ENCODE measurements around the gene CNOT6L.

CNOT6L gene

GRCh38 chr4:77862478-77863216 lies 43.5 kb upstream of the CNOT6L start, which contains the start of gene MRPL1:
Gene MRPL1, plus strand, starts transcription at chr4:77862830. Its CDS starts 19 bp downstream, at chr4:77862849.
- H3K27me3 ChIP-seq (ENCODE audit: insufficient read depth, low read length, poor library complexity, severe bottlenecking), result no peaks in the 10 kb centered on the region
- peaks cover 39% of the 10 kb centered on the region for H3K79me2 ChIP-seq (ENCODE audit: insufficient read depth, low read length)
- H3K4me3 ChIP-seq (ENCODE audit: low read length, poor library complexity, severe bottlenecking), result peak within 1 kb of the TSS; percentile 99
- H3K9me2 ChIP-seq (replicated peaks; ENCODE audit: low read depth, low read length), result no peaks in the 10 kb centered on the region
- H4K20me1 ChIP-seq (ENCODE audit: insufficient read depth, low read length, poor library complexity, severe bottlenecking), result no peaks in the 10 kb centered on the region
- peaks cover 5% of the 10 kb centered on the region; the same call in 1 of the 2 replicates for H3F3A ChIP-seq (ENCODE audit: low read depth)
- no peaks in the 10 kb centered on the region for H3K9me3 ChIP-seq (ENCODE audit: insufficient read depth, low read depth, low read length)
- H3K4me1 ChIP-seq (ENCODE audit: insufficient read depth, low read length, poor library complexity, severe bottlenecking), result peaks cover 21% of the 10 kb centered on the region
- H3K36me3 ChIP-seq (ENCODE audit: insufficient read depth, low read length), result no peaks in the 10 kb centered on the region
- H3K9ac ChIP-seq (ENCODE audit: low read depth, low read length, poor library complexity, severe bottlenecking), result peak within 1 kb of the TSS; percentile 85
- TF ChIP-seq CTCF (conservative IDR thresholded peaks at IDR 0.05; ENCODE audit: low read length) (peak; percentile 20; the same call in 1 of the 2 replicates), EZH2phosphoT487 (IDR thresholded peaks at IDR 0.05; ENCODE audit: borderline replicate concordance) (no peak)
- H3K4me2 ChIP-seq (ENCODE audit: low read depth, low read length, poor library complexity, severe bottlenecking), result peak within 1 kb of the TSS; percentile 86
- peak within 1 kb of the TSS; percentile 87 for H2AFZ ChIP-seq (ENCODE audit: low read length)

- Histone ChIP-seq H3F3A (ENCODE audit: low read depth) (peaks cover 5% of the 10 kb centered on the region; the same call in 1 of the 2 replicates), H3K9me3 (ENCODE audit: insufficient read depth, low read depth, low read length) (no peaks in the 10 kb centered on the region), H3K27me3 (ENCODE audit: insufficient read depth, low read length, poor library complexity, severe bottlenecking) (no peaks in the 10 kb centered on the region), H3K9ac (ENCODE audit: low read depth, low read length, poor library complexity, severe bottlenecking) (peak overlapping the region; percentile 85), H3K4me1 (ENCODE audit: insufficient read depth, low read length, poor library complexity, severe bottlenecking) (peaks cover 24% of the 10 kb centered on the region), H4K20me1 (ENCODE audit: insufficient read depth, low read length, poor library complexity, severe bottlenecking) (no peaks in the 10 kb centered on the region), H3K79me2 (ENCODE audit: insufficient read depth, low read length) (peaks cover 31% of the 10 kb centered on the region), H2AFZ (ENCODE audit: low read length) (peak overlapping the region; percentile 87), H3K9me2 (replicated peaks; ENCODE audit: low read depth, low read length) (no peaks in the 10 kb centered on the region), H3K36me3 (ENCODE audit: insufficient read depth, low read length) (no peaks in the 10 kb centered on the region), H3K4me2 (ENCODE audit: low read depth, low read length, poor library complexity, severe bottlenecking) (peak overlapping the region; percentile 86), H3K4me3 (ENCODE audit: low read length, poor library complexity, severe bottlenecking) (peak overlapping the region; percentile 99)
- no peak for TF ChIP-seq CTCF (conservative IDR thresholded peaks at IDR 0.05; ENCODE audit: low read length)
- TF ChIP-seq EZH2phosphoT487 (IDR thresholded peaks at IDR 0.05; ENCODE audit: borderline replicate concordance), result no peak
Observed at GRCh38 chr4:77861495-77861894, 42.3 kb upstream of the CNOT6L start.

GRCh38 chr4:77859256-77859655 lies 40.1 kb upstream of the CNOT6L start:
- Histone ChIP-seq H3K4me2 (ENCODE audit: low read depth, low read length, poor library complexity, severe bottlenecking) (no peak overlapping the region), H3K9me2 (replicated peaks; ENCODE audit: low read depth, low read length) (no peaks in the 10 kb centered on the region), H2AFZ (ENCODE audit: low read length) (no peak overlapping the region), H3K36me3 (ENCODE audit: insufficient read depth, low read length) (no peaks in the 10 kb centered on the region), H3K9ac (ENCODE audit: low read depth, low read length, poor library complexity, severe bottlenecking) (no peak overlapping the region), H3F3A (ENCODE audit: low read depth) (peaks cover 5% of the 10 kb centered on the region; the same call in 1 of the 2 replicates), H3K4me1 (ENCODE audit: insufficient read depth, low read length, poor library complexity, severe bottlenecking) (peaks cover 27% of the 10 kb centered on the region), H3K27me3 (ENCODE audit: insufficient read depth, low read length, poor library complexity, severe bottlenecking) (no peaks in the 10 kb centered on the region), H3K9me3 (ENCODE audit: insufficient read depth, low read depth, low read length) (no peaks in the 10 kb centered on the region), H4K20me1 (ENCODE audit: insufficient read depth, low read length, poor library complexity, severe bottlenecking) (no peaks in the 10 kb centered on the region), H3K79me2 (ENCODE audit: insufficient read depth, low read length) (peaks cover 15% of the 10 kb centered on the region), H3K4me3 (ENCODE audit: low read length, poor library complexity, severe bottlenecking) (no peak overlapping the region)
- no peak for TF ChIP-seq EZH2phosphoT487 (IDR thresholded peaks at IDR 0.05; ENCODE audit: borderline replicate concordance)

Measured in Loucy (cell line).